HepG2 (cell line): ENCODE data around the gene XAB2. TPM values are rescaled to one million over a fixed set of nuclear protein-coding genes. Genes with fewer than 3 reads are reported as not detected.

Source experiments
- ATAC-seq: fragments of 200-7000 bp; cut with Tn5 transposase; 3 replicates; pipeline ENCODE4 v1.9.1; 2020; ENCODE audit warnings: mild to moderate bottlenecking, moderate library complexity
- BruUV-seq: library from RNA; stranded (reverse); fragments of 400-500 nt; replicated peaks from 2 replicates; lab custom pipeline; 2021; lab: Mats Ljungman, UMichigan
- CTCF ChIA-PET: fragments of 300-600 bp; formaldehyde crosslinking; extraction: SDS; loops from one replicate; lab custom pipeline; 2021; ENCODE audit warnings: low total read pairs, inconsistent platforms, low intra/inter-chr PET ratio; lab: Yijun Ruan, JAX
- POLR2A ChIA-PET: fragments of 350-600 bp; sonication (Branson Sonifier 250); formaldehyde crosslinking; loops from one replicate; lab custom pipeline; 2020; ENCODE audit warnings: antibody characterized with exemption, inconsistent platforms; lab: Yijun Ruan, JAX
- DNase-seq: peaks from one replicate; pipeline ENCODE4 v3.0.0-alpha.2; 2015; ENCODE audit warnings: low spot score
- FAIRE-seq: peaks from 3 replicates; lab custom pipeline; 2011; peaks lifted over from hg19 to GRCh38; lab: Jason Lieb, UNC
- H2AFZ ChIP-seq: one replicate; pipeline ENCODE4 v1.6.1; 2011; ENCODE audit warnings: low read length, inconsistent platforms
- H3K27ac ChIP-seq: fragments of 300-600 bp; 3 replicates; pipeline ENCODE4 v1.8.0; 2011; ENCODE audit warnings: mixed run types, mild to moderate bottlenecking, mixed read lengths, low read length, inconsistent platforms; ENCODE audit not compliant: insufficient read depth; ENCODE audit errors: extremely low read length
- H3K27me3 ChIP-seq, 2 experiments: fragments of 200-600 bp in 1 of 2; 2 replicates in 1 of 2; 3 replicates in 1 of 2; pipeline versions ENCODE4 v1.6.0 to v1.8.0; 2011; ENCODE audit warnings: low read length in 2 of 2, mild to moderate bottlenecking in 2 of 2, moderate library complexity in 2 of 2, inconsistent platforms in 1 of 2; ENCODE audit not compliant: insufficient read depth in 2 of 2, control insufficient read depth in 1 of 2
- H3K36me3 ChIP-seq, 2 experiments: fragments of 200-600 bp in 1 of 2; replicated peaks in 1 of 2; 2 replicates in 1 of 2; 3 replicates in 1 of 2; pipeline versions ENCODE4 v1.5.1 to v1.8.0; 2011; ENCODE audit warnings: low read length in 2 of 2, inconsistent platforms in 1 of 2; ENCODE audit not compliant: insufficient read depth in 2 of 2, control insufficient read depth in 1 of 2
- H3K4me1 ChIP-seq: 2 replicates; pipeline ENCODE4 v1.5.1; 2012; ENCODE audit warnings: low read length, inconsistent platforms; ENCODE audit not compliant: insufficient read depth
- H3K4me2 ChIP-seq: 2 replicates; pipeline ENCODE4 v1.6.0; 2011; ENCODE audit warnings: low read depth, low read length, inconsistent platforms
- H3K4me3 ChIP-seq, 3 experiments: fragments of 200-600 bp in 1 of 3; sonication (generic), shearing (Covaris generic) in 1 of 3; replicated peaks in 1 of 3; 2 replicates each; pipeline ENCODE4 v1.5.1; 2011 to 2016; ENCODE audit warnings: low read length in 3 of 3, inconsistent platforms in 2 of 3, low read depth in 2 of 3, mild to moderate bottlenecking in 2 of 3, control low read depth in 1 of 3, mixed read lengths in 1 of 3; ENCODE audit not compliant: insufficient read depth in 1 of 3
- H3K79me2 ChIP-seq: one replicate; pipeline ENCODE4 v1.6.1; 2011; ENCODE audit warnings: low read length, inconsistent platforms; ENCODE audit not compliant: insufficient read depth
- H3K9ac ChIP-seq: 2 replicates; pipeline ENCODE4 v1.6.0; 2011; ENCODE audit warnings: mild to moderate bottlenecking, low read depth, low read length, inconsistent platforms; ENCODE audit not compliant: insufficient read depth
- H3K9me3 ChIP-seq: 2 replicates; pipeline ENCODE4 v1.5.1; 2012; ENCODE audit warnings: mild to moderate bottlenecking, low read length
- H4K20me1 ChIP-seq: 2 replicates; pipeline ENCODE4 v1.6.0; 2011; ENCODE audit warnings: inconsistent platforms, mild to moderate bottlenecking, low read length, moderate library complexity; ENCODE audit not compliant: insufficient read depth
- AFF4 ChIP-seq: sonication (generic); formaldehyde crosslinking; IDR thresholded peaks from 2 replicates; pipeline ENCODE4 v1.4.0; 2020; ENCODE audit warnings: missing genetic modification reagents
- AGO2 ChIP-seq: fragments of 200-400 bp; formaldehyde crosslinking; optimal IDR thresholded peaks from 2 replicates; pipeline ENCODE3; 2017; ENCODE audit warnings: mild to moderate bottlenecking, low read depth, low read length, moderate library complexity
- ATF7 ChIP-seq, 2 experiments: fragments of 450-650 bp in 1 of 2; sonication (generic) in 1 of 2; formaldehyde crosslinking in 1 of 2; IDR thresholded peaks; 2 replicates each; pipeline versions ENCODE4 v1.4.0 to v1.6.1; 2016 to 2020; ENCODE audit warnings: antibody characterized with exemption in 1 of 2, mild to moderate bottlenecking in 1 of 2, missing genetic modification reagents in 1 of 2
- NR0B2 ChIP-seq: sonication (generic); formaldehyde crosslinking; IDR thresholded peaks from 2 replicates; pipeline ENCODE4 v1.4.0; 2020; ENCODE audit warnings: mild to moderate bottlenecking, missing genetic modification reagents
- ZKSCAN8 ChIP-seq: IDR thresholded peaks from 2 replicates; pipeline ENCODE4 v1.6.1; 2016; ENCODE audit warnings: borderline replicate concordance, missing genetic modification reagents, missing compliant biosample characterization
- WGBS: methylation state at CpG from one replicate; pipeline ENCODE4 v1.1.6; 2017; ENCODE audit warnings: low lambda C conversion rate; 5-methylcytosine and 5-hydroxymethylcytosine counted together
- in situ Hi-C: cut with HindIII; loops from 2 replicates; pipeline ENCODE4 v1.10.0; 2017; ENCODE audit warnings: low pct_unique_long_range_greater_than_20kb; ENCODE audit not compliant: extremely low pct_ligation_motif_present
- intact Hi-C: fragments of 100-400 bp; cut with micrococcal nuclease; formaldehyde crosslinking; loops from one replicate; pipeline ENCODE4 v1.10.0; 2022; ENCODE audit not compliant: unreplicated experiment
- polyA plus RNA-seq, 8 experiments: library from polyadenylated mRNA; depleted of rRNA in 3 of 8; stranded (reverse) in 7 of 8; unstranded in 1 of 8; fragments of >200 nt; fragmentation: Illumina TruSeq in 4 of 8; extraction: Trizol in 4 of 8; gene quantifications; 2 replicates each; pipeline versions ENCODE4 v1.2.1 to v1.2.3, GENCODE V29; 2011 to 2016; ENCODE audit warnings: low read depth in 4 of 8, missing spikeins in 1 of 8, mixed read lengths in 1 of 8; ENCODE audit not compliant: insufficient read depth in 1 of 8
- total RNA-seq, 5 experiments: library from RNA; depleted of rRNA; stranded (reverse); fragments of >200 nt; fragmentation: Illumina TruSeq; extraction: Trizol; gene quantifications; 2 replicates each; pipeline ENCODE4 v1.2.3, GENCODE V29; 2016; ENCODE audit warnings: low read depth in 1 of 5

XAB2 gene
- total and polyA plus RNA-seq, 2 of the 13 experiments (the other 11 are each of a cell fraction or from before 2014, with no cell fraction given), result 6.2 to 23.9 TPM

- Histone ChIP-seq H3K4me1 (no peaks in the 10 kb centered on the region; the same call in 1 of the 2 replicates), H3K36me3 (peaks cover 32 to 44% of the 10 kb centered on the region in 2 experiments; a peak in 4 of 5 replicates), H3K4me3 (no peak overlapping the region), H3K4me2 (no peak overlapping the region)
- POLR2A ChIA-PET, result no interaction called here
- in situ Hi-C loops, result no loop called here
- no peak for ATAC-seq
- TF ChIP-seq AGO2, result peak; percentile 85
- TF ChIP-seq NR0B2 (CRISPR knock-in tag), result no peak
- no peak for TF ChIP-seq AFF4 (CRISPR knock-in tag)
- no peak for TF ChIP-seq ATF7 (IDR thresholded peaks at IDR 0.05)
- no peak for TF ChIP-seq ATF7 (CRISPR knock-in tag; IDR thresholded peaks at IDR 0.05)
- TF ChIP-seq ZKSCAN8, result 0 out of 2 replicates have a peak, but pooled peaks have one; percentile 48
- TF ChIP-seq, all 625 proteins: peak for 2
- Histone ChIP-seq H3K27me3 (no peaks in the 10 kb centered on the region; a peak in 1 of 5 replicates), H3K27ac (no peak overlapping the region), H3K9ac (no peak overlapping the region), H4K20me1 (no peaks in the 10 kb centered on the region), H3K9me3 (no peaks in the 10 kb centered on the region), H3K79me2 (no peaks in the 10 kb centered on the region), H2AFZ (no peak overlapping the region)
- FAIRE-seq (no peak), DNase-seq (no peak)
- intact Hi-C loops, result no loop called here
- CTCF ChIA-PET, result no interaction called here
- 97% methylated on average over 43 of the region's 59 CpGs for WGBS
- no TSS peak for BruUV-seq
Observed at GRCh38 chr19:7614859-7615741, 14.2 kb downstream of the XAB2 start.
